A375 (cell line): ENCODE measurements around the gene COL9A3. TPM values are rescaled to one million over a fixed set of nuclear protein-coding genes. Genes with fewer than 3 reads are reported as not detected.

ENCODE experiments used
- small RNA-seq: library from RNA; depleted of rRNA; stranded (forward); fragments of <200 nt; gene quantifications from one replicate; pipeline ENCODE3, GENCODE V24; 2014
- total RNA-seq: library from RNA; depleted of rRNA; stranded (reverse); fragments of >200 nt; shearing (Covaris generic); gene quantifications from 2 replicates; pipeline ENCODE4 v1.2.3, GENCODE V29; 2014; rRNA removed

The COL9A3 gene
- total RNA-seq, result 835 and 843 TPM in 2 replicates

GRCh38 chr20:62816884-62817873 lies at the start of gene COL9A3:
COL9A3 (plus strand) TSS chr20:62817050; CDS start chr20:62817065, 15 bp downstream.

GRCh38 chr20:62804627-62805154 lies 12.2 kb upstream of the COL9A3 start, which contains the start of gene OGFR:
OGFR (plus strand) TSS chr20:62804835; CDS start chr20:62804860, 25 bp downstream.

GRCh38 chr20:62861726-62862336 lies 45.0 kb downstream of the COL9A3 start, which contains the start of gene TCFL5:
TCFL5 (minus strand) TSS chr20:62861822; CDS start chr20:62861670, 152 bp downstream.

Small RNA genes within 50 kb of the gene (small RNA-seq; reads per million reads assigned to genes)
- not detected for gene DPH3P1

Other genes starting within 250 kb of the COL9A3 start
- gene SLCO4A1, start 174.5 kb upstream of the COL9A3 start, total RNA-seq, result 130 and 131 TPM in 2 replicates
- gene NTSR1, start 108.2 kb upstream of the COL9A3 start, total RNA-seq, result 3.6 and 4.1 TPM in 2 replicates
- 48.5 and 51.4 TPM in 2 replicates for gene MRGBP, start 20.6 kb upstream of the COL9A3 start, total RNA-seq
- 130 and 136 TPM in 2 replicates for gene OGFR, start 12.2 kb upstream of the COL9A3 start, total RNA-seq
- gene TCFL5, start 44.8 kb downstream of the COL9A3 start, total RNA-seq, result 19.8 and 23.0 TPM in 2 replicates
- gene DIDO1, start 109.5 kb downstream of the COL9A3 start, total RNA-seq, result 58.9 and 60.5 TPM in 2 replicates
- gene GID8, start 121.1 kb downstream of the COL9A3 start, total RNA-seq, result 40.2 and 44.2 TPM in 2 replicates
- 19.3 and 19.8 TPM in 2 replicates for gene SLC17A9, start 135.7 kb downstream of the COL9A3 start, total RNA-seq
- not detected in 2 replicates for gene BHLHE23, start 189.9 kb downstream of the COL9A3 start, total RNA-seq